ENCODE data around the gene CD6. TPM values are rescaled to one million over a fixed set of nuclear protein-coding genes. Genes with fewer than 3 reads are reported as not detected.

Gene CD6
- total RNA-seq, 1 experiment from 2014 or later = 1.4 TPM

DNA sequence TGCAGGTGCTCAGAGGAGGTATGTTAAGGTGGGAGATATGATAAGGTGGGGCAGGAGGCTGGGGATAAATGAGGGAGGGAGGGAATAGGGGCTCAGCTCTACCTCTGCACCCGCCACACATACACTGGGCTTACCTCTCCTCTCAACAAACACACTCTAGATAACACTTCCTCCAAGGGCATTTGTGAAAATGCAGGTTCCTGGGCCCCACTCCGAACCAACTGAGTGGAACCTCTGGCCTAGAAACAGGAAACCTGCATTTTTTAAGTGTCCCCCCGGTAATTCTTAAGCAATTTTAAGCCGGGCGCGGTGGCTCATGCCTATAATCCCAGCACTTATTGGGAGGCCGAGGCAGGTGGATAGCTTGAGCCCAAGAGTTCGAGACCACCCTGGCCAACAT is 84.3 kb downstream of the CD6 start:
- Histone ChIP-seq H3K36me3 (ENCODE audit: control insufficient read depth in 1 of 2, insufficient read depth in 2 of 2, low read length in 2 of 2) (no peaks in the 10 kb centered on the region), H3K4me3 (replicated peaks in 1 of 2; ENCODE audit: low read depth in 1 of 2, low read length in 2 of 2) (no peak overlapping the region), H2AFZ (ENCODE audit: low read depth, low read length, poor library complexity, severe bottlenecking) (no peak overlapping the region), H3K27me3 (ENCODE audit: insufficient read depth, low read length) (no peaks in the 10 kb centered on the region), H3K79me2 (ENCODE audit: insufficient read depth, low read length) (no peaks in the 10 kb centered on the region), H3K4me2 (ENCODE audit: low read length) (no peak overlapping the region), H3K27ac (ENCODE audit: low read depth, low read length) (no peak overlapping the region), H3K9me3 (ENCODE audit: control insufficient read depth in 1 of 2, insufficient read depth in 1 of 2, low read depth in 1 of 2, low read length in 2 of 2) (no peaks in the 10 kb centered on the region), H4K20me1 (ENCODE audit: insufficient read depth) (no peaks in the 10 kb centered on the region), H3K9me2 (ENCODE audit: insufficient read depth) (no peaks in the 10 kb centered on the region), H3K9ac (ENCODE audit: low read length) (no peak overlapping the region), H3K4me1 (ENCODE audit: control insufficient read depth in 1 of 2, insufficient read depth in 2 of 2, low read length in 2 of 2) (peaks cover 3 to 5% of the 10 kb centered on the region in 2 experiments)
- intact Hi-C loops (cut with micrococcal nuclease) = no loop called here
- RAD21 ChIA-PET (ENCODE audit: low non-redundant PET in 1 of 2, low total read pairs in 2 of 2, uncharacterized antibody in 2 of 2, unreplicated experiment in 2 of 2) = no interaction called here
- DNase-seq (ENCODE audit: low read depth, low spot score) (no peak), ATAC-seq (no peak)
- POLR2A ChIA-PET = no interaction called here
- BruUV-seq (replicated peaks) = no TSS peak
- TF ChIP-seq CEBPB (IDR thresholded peaks at IDR 0.05; ENCODE audit: low read depth) = no peak
- no peak for TF ChIP-seq EZH2phosphoT487 (IDR thresholded peaks at IDR 0.05; ENCODE audit: borderline replicate concordance)
- no peak for TF ChIP-seq EZH2 (IDR thresholded peaks at IDR 0.05)
- TF ChIP-seq JUND (IDR thresholded peaks at IDR 0.05) = no peak
- TF ChIP-seq FOSL1 (IDR thresholded peaks at IDR 0.05; ENCODE audit: low read depth) = no peak
- TF ChIP-seq EGR1 (IDR thresholded peaks at IDR 0.05; ENCODE audit: low read depth) = no peak
- TF ChIP-seq, protein P1, sequence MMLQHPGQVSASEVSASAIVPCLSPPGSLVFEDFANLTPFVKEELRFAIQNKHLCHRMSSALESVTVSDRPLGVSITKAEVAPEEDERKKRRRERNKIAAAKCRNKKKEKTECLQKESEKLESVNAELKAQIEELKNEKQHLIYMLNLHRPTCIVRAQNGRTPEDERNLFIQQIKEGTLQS (IDR thresholded peaks at IDR 0.05) = no peak
- TF ChIP-seq CBX3 (IDR thresholded peaks at IDR 0.05; ENCODE audit: low read depth) = no peak
- TF ChIP-seq ELF1 (IDR thresholded peaks at IDR 0.05; ENCODE audit: borderline replicate concordance, low read depth) = no peak
- TF ChIP-seq, protein P2, sequence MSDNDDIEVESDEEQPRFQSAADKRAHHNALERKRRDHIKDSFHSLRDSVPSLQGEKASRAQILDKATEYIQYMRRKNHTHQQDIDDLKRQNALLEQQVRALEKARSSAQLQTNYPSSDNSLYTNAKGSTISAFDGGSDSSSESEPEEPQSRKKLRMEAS (IDR thresholded peaks at IDR 0.05) = no peak
- CTCF ChIA-PET = no interaction called here

DNA sequence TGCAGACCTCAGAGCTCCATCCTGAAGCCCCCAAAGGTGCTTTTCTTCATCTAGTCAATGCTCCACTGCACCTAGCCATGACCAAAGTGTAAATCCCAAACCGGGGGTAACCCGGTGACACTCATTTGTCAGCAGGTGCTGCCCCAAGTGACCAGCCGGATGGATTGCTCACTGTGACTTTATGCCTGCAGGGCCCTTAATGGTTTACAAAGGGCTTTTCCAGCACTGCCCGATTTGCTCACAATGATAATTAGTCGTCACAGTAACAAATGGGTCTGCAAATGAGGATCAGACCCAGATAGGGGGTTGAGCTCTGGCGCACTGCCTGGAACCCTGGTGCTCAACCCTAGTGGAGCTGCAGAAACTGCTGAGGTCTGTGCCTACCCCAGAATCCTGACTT is 85.1 kb downstream of the CD6 start:
- peaks cover 7 to 13% of the 10 kb centered on the region in 2 experiments for H3K4me1 ChIP-seq (ENCODE audit: control insufficient read depth in 1 of 2, insufficient read depth in 2 of 2, low read length in 2 of 2)
- DNase-seq (ENCODE audit: low read depth, low spot score) = no peak
- POLR2A ChIA-PET = no interaction called here
- RAD21 ChIA-PET (ENCODE audit: low non-redundant PET in 1 of 2, low total read pairs in 2 of 2, uncharacterized antibody in 2 of 2, unreplicated experiment in 2 of 2) = no interaction called here
- BruUV-seq (replicated peaks) = no TSS peak
- H3K27ac ChIP-seq (ENCODE audit: low read depth, low read length) = no peak overlapping the region
- H3K27me3 ChIP-seq (ENCODE audit: insufficient read depth, low read length) = no peaks in the 10 kb centered on the region
- no peak for ATAC-seq
- H2AFZ ChIP-seq (ENCODE audit: low read depth, low read length, poor library complexity, severe bottlenecking) = no peak overlapping the region
- H3K9me2 ChIP-seq (ENCODE audit: insufficient read depth) = no peaks in the 10 kb centered on the region
- no peaks in the 10 kb centered on the region for H3K79me2 ChIP-seq (ENCODE audit: insufficient read depth, low read length)
- H4K20me1 ChIP-seq (ENCODE audit: insufficient read depth) = no peaks in the 10 kb centered on the region
- intact Hi-C loops (cut with micrococcal nuclease) = no loop called here
- H3K9me3 ChIP-seq (ENCODE audit: control insufficient read depth in 1 of 2, insufficient read depth in 1 of 2, low read depth in 1 of 2, low read length in 2 of 2) = no peaks in the 10 kb centered on the region
- no peaks in the 10 kb centered on the region for H3K36me3 ChIP-seq (ENCODE audit: control insufficient read depth in 1 of 2, insufficient read depth in 2 of 2, low read length in 2 of 2)
- CTCF ChIA-PET = no interaction called here
- H3K4me2 ChIP-seq (ENCODE audit: low read length) = no peak overlapping the region
- H3K9ac ChIP-seq (ENCODE audit: low read length) = no peak overlapping the region
- H3K4me3 ChIP-seq (replicated peaks in 1 of 2; ENCODE audit: low read depth in 1 of 2, low read length in 2 of 2) = no peak overlapping the region
- TF ChIP-seq, protein P3, sequence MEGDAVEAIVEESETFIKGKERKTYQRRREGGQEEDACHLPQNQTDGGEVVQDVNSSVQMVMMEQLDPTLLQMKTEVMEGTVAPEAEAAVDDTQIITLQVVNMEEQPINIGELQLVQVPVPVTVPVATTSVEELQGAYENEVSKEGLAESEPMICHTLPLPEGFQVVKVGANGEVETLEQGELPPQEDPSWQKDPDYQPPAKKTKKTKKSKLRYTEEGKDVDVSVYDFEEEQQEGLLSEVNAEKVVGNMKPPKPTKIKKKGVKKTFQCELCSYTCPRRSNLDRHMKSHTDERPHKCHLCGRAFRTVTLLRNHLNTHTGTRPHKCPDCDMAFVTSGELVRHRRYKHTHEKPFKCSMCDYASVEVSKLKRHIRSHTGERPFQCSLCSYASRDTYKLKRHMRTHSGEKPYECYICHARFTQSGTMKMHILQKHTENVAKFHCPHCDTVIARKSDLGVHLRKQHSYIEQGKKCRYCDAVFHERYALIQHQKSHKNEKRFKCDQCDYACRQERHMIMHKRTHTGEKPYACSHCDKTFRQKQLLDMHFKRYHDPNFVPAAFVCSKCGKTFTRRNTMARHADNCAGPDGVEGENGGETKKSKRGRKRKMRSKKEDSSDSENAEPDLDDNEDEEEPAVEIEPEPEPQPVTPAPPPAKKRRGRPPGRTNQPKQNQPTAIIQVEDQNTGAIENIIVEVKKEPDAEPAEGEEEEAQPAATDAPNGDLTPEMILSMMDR (IDR thresholded peaks at IDR 0.05 in 2 of 3, conservative IDR thresholded peaks at IDR 0.05 in 1 of 3; ENCODE audit: borderline replicate concordance in 1 of 3, insufficient read depth in 1 of 3, low read depth in 2 of 3, low read length in 2 of 3) = no peak
- no peak for TF ChIP-seq SRF (IDR thresholded peaks at IDR 0.05; ENCODE audit: low read depth)
- no peak for TF ChIP-seq CEBPB (IDR thresholded peaks at IDR 0.05; ENCODE audit: low read depth)
- TF ChIP-seq, protein P4, sequence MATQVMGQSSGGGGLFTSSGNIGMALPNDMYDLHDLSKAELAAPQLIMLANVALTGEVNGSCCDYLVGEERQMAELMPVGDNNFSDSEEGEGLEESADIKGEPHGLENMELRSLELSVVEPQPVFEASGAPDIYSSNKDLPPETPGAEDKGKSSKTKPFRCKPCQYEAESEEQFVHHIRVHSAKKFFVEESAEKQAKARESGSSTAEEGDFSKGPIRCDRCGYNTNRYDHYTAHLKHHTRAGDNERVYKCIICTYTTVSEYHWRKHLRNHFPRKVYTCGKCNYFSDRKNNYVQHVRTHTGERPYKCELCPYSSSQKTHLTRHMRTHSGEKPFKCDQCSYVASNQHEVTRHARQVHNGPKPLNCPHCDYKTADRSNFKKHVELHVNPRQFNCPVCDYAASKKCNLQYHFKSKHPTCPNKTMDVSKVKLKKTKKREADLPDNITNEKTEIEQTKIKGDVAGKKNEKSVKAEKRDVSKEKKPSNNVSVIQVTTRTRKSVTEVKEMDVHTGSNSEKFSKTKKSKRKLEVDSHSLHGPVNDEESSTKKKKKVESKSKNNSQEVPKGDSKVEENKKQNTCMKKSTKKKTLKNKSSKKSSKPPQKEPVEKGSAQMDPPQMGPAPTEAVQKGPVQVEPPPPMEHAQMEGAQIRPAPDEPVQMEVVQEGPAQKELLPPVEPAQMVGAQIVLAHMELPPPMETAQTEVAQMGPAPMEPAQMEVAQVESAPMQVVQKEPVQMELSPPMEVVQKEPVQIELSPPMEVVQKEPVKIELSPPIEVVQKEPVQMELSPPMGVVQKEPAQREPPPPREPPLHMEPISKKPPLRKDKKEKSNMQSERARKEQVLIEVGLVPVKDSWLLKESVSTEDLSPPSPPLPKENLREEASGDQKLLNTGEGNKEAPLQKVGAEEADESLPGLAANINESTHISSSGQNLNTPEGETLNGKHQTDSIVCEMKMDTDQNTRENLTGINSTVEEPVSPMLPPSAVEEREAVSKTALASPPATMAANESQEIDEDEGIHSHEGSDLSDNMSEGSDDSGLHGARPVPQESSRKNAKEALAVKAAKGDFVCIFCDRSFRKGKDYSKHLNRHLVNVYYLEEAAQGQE (IDR thresholded peaks at IDR 0.05; ENCODE audit: low read depth) = no peak
- TF ChIP-seq, protein P2 (IDR thresholded peaks at IDR 0.05) = no peak
- TF ChIP-seq ZNF274 (IDR thresholded peaks at IDR 0.05; ENCODE audit: low read depth, low read length) = no peak
- TF ChIP-seq EGR1 (IDR thresholded peaks at IDR 0.05; ENCODE audit: low read depth) = no peak
- no peak for TF ChIP-seq ELF1 (IDR thresholded peaks at IDR 0.05; ENCODE audit: borderline replicate concordance, low read depth)
- no peak for TF ChIP-seq TCF7L2 (IDR thresholded peaks at IDR 0.05; ENCODE audit: borderline replicate concordance, extremely low read depth, insufficient read depth, insufficient read length)
- TF ChIP-seq EZH2 (IDR thresholded peaks at IDR 0.05) = no peak
- TF ChIP-seq RAD21 (IDR thresholded peaks at IDR 0.05; ENCODE audit: low read depth) = no peak
- TF ChIP-seq FOSL1 (IDR thresholded peaks at IDR 0.05; ENCODE audit: low read depth) = no peak

All from HCT116 (cell line).